Measurements from ENCODE around the gene AGBL1. TPM values are rescaled to one million over a fixed set of nuclear protein-coding genes. Genes with fewer than 3 reads are reported as not detected.

Gene AGBL1
- polyA plus RNA-seq, 2 of the 4 experiments (the other 2 are of a cell fraction) = not detected

DNA sequence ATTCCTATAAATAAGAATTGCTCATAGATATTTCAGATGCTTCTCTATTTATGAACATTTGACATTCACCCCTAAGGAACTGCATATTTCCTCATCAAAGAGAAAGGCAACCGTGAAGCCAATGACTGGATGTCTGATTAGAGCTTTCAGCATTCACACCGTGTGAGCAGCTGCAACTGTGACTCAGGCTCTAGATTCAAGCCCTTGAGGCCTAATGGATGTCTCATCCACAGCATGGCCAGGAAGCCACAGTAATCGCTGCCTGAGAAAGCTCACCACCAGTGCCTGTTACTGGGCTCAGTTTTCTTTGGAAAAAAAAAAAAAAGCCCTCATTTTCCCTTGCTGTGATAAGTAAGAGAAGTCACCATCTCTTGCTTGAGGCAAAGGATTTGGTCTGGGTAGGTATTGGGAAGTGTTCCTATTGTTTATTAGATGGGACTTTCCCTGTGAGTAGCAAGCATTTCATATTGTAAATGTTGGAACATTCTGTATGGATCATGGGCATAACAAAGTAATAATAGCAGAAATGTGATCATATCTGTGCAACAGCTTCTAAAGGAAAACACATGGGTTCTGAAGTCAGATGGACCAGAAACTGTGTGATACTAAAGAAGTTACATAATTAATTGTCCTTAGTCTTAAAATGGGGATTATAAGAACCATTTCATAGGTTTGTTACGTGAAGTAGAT, 783.7 kb downstream of the AGBL1 start:
- no peak overlapping the region for H3K27ac ChIP-seq
- ChIA-PET POLR2A (no interaction called here), CTCF (no interaction called here)
- no peak overlapping the region for H3K4me3 ChIP-seq
- DNase-seq (ENCODE audit: low read depth in 1 of 2, low spot score in 1 of 2) (no peak), ATAC-seq (no peak), FAIRE-seq (no peak)
- under 1% methylated on average over 4 of the region's 4 CpGs for WGBS (ENCODE audit: missing lambda C conversion rate)
- H3K4me2 ChIP-seq = no peak overlapping the region
- TF ChIP-seq JUN (IDR thresholded peaks at IDR 0.05) = no peak
- TF ChIP-seq, protein P1, sequence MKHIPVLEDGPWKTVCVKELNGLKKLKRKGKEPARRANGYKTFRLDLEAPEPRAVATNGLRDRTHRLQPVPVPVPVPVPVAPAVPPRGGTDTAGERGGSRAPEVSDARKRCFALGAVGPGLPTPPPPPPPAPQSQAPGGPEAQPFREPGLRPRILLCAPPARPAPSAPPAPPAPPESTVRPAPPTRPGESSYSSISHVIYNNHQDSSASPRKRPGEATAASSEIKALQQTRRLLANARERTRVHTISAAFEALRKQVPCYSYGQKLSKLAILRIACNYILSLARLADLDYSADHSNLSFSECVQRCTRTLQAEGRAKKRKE (CRISPR knock-in tag; IDR thresholded peaks at IDR 0.05; ENCODE audit: low read depth) = no peak
- TF ChIP-seq ZNF302 (CRISPR knock-in tag; IDR thresholded peaks at IDR 0.05) = no peak
- TF ChIP-seq, protein P2, sequence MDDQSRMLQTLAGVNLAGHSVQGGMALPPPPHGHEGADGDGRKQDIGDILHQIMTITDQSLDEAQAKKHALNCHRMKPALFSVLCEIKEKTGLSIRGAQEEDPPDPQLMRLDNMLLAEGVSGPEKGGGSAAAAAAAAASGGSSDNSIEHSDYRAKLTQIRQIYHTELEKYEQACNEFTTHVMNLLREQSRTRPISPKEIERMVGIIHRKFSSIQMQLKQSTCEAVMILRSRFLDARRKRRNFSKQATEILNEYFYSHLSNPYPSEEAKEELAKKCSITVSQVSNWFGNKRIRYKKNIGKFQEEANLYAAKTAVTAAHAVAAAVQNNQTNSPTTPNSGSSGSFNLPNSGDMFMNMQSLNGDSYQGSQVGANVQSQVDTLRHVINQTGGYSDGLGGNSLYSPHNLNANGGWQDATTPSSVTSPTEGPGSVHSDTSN (IDR thresholded peaks at IDR 0.05) = no peak
- no peak for TF ChIP-seq ZFP36 (IDR thresholded peaks at IDR 0.05; ENCODE audit: borderline replicate concordance, partially characterized antibody)
- H3K4me1 ChIP-seq = no peaks in the 10 kb centered on the region
- no peaks in the 10 kb centered on the region for H3K9me3 ChIP-seq

DNA sequence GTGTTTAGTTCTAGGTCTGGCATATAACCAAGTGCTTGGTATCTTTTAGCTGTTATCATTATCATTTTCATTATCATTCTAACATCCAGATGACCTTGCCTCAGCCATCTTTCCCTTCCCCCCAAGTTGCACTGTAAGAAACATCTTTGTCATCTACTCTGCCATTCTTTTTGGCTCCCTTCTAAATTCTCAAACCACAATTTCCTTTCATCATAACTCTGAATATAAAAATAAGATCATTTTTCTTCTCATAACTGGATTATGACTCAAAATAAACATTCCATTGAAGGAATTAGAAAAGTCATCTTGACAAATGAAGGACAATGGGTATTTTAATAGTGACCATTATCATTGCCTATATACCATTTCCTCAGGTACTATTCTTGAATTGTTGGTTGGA, 786.2 kb downstream of the AGBL1 start:
- no peak for ATAC-seq
- ChIA-PET CTCF (interaction anchor here (0.7 to 1.3 kb wide), 2 partner anchors 9 to 1792 kb away, joined by 3 to 4 read pairs; no protein-coding TSS in a partner anchor), POLR2A (no interaction called here)
- no peaks in the 10 kb centered on the region for H3K9me3 ChIP-seq
- H3K27ac ChIP-seq = no peak overlapping the region
- no peaks in the 10 kb centered on the region for H3K4me1 ChIP-seq
- no peak overlapping the region for H3K4me2 ChIP-seq
- no peak for TF ChIP-seq RFX5 (IDR thresholded peaks at IDR 0.05)
- TF ChIP-seq, protein P3, sequence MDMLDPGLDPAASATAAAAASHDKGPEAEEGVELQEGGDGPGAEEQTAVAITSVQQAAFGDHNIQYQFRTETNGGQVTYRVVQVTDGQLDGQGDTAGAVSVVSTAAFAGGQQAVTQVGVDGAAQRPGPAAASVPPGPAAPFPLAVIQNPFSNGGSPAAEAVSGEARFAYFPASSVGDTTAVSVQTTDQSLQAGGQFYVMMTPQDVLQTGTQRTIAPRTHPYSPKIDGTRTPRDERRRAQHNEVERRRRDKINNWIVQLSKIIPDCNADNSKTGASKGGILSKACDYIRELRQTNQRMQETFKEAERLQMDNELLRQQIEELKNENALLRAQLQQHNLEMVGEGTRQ (IDR thresholded peaks at IDR 0.05) = no peak
- H3K4me3 ChIP-seq = no peak overlapping the region
- FAIRE-seq = no peak
- no peak for DNase-seq (ENCODE audit: low read depth in 1 of 2, low spot score in 1 of 2)

DNA sequence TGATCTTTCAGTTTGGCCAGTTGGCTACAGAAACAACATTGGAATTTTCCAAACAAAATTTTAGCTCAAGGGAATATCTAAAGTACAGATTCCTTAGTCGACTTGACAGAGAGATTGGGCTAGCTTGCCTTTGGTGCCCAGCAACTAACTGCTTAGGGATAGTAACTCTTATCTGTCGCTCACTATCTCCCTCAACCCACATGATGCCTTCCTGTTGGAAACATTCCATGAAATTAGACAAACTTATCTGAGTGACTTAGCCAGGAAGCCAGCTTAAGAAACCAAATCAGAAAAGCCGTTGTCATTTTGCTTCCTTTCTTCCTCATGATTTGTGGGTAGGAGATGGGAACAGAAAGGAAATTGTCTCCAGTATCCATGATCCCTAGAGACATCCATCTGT, 791.2 kb downstream of the AGBL1 start:
- H3K4me2 ChIP-seq = no peak overlapping the region
- 2% methylated on average over 3 of the region's 3 CpGs for WGBS (ENCODE audit: missing lambda C conversion rate)
- no peak for FAIRE-seq
- H3K9me3 ChIP-seq = no peaks in the 10 kb centered on the region
- CTCF ChIA-PET = no interaction called here
- H3K4me1 ChIP-seq = no peaks in the 10 kb centered on the region
- H3K27ac ChIP-seq = no peak overlapping the region
- no peak for DNase-seq (ENCODE audit: low read depth in 1 of 2, low spot score in 1 of 2)
- POLR2A ChIA-PET = no interaction called here
- no peak overlapping the region for H3K4me3 ChIP-seq
- ATAC-seq = no peak
- TF ChIP-seq, protein P1 (CRISPR knock-in tag; IDR thresholded peaks at IDR 0.05; ENCODE audit: low read depth) = no peak
- TF ChIP-seq HOXA7 (CRISPR knock-in tag; IDR thresholded peaks at IDR 0.05) = no peak
- no peak for TF ChIP-seq CHD4 (IDR thresholded peaks at IDR 0.05; ENCODE audit: borderline replicate concordance)
- TF ChIP-seq NR3C1 (IDR thresholded peaks at IDR 0.05) = no peak
- TF ChIP-seq, protein P4, sequence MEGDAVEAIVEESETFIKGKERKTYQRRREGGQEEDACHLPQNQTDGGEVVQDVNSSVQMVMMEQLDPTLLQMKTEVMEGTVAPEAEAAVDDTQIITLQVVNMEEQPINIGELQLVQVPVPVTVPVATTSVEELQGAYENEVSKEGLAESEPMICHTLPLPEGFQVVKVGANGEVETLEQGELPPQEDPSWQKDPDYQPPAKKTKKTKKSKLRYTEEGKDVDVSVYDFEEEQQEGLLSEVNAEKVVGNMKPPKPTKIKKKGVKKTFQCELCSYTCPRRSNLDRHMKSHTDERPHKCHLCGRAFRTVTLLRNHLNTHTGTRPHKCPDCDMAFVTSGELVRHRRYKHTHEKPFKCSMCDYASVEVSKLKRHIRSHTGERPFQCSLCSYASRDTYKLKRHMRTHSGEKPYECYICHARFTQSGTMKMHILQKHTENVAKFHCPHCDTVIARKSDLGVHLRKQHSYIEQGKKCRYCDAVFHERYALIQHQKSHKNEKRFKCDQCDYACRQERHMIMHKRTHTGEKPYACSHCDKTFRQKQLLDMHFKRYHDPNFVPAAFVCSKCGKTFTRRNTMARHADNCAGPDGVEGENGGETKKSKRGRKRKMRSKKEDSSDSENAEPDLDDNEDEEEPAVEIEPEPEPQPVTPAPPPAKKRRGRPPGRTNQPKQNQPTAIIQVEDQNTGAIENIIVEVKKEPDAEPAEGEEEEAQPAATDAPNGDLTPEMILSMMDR (IDR thresholded peaks at IDR 0.05) = no peak
- no peak for TF ChIP-seq CHD2 (IDR thresholded peaks at IDR 0.05; ENCODE audit: low read length, partially characterized antibody)
- TF ChIP-seq MAZ (IDR thresholded peaks at IDR 0.05; ENCODE audit: borderline replicate concordance, low read depth, low read length) = no peak
- no peak for TF ChIP-seq TFCP2L1 (CRISPR knock-in tag; IDR thresholded peaks at IDR 0.05)
- no peak for TF ChIP-seq EP300 (IDR thresholded peaks at IDR 0.05)
- TF ChIP-seq NPAS2 (CRISPR knock-in tag; IDR thresholded peaks at IDR 0.05; ENCODE audit: borderline replicate concordance) = no peak
- TF ChIP-seq MYC (IDR thresholded peaks at IDR 0.05; ENCODE audit: borderline replicate concordance, low read length) = no peak
- no peak for TF ChIP-seq ZNF302 (CRISPR knock-in tag; IDR thresholded peaks at IDR 0.05)
- TF ChIP-seq RAD21 (conservative IDR thresholded peaks at IDR 0.05 in 1 of 2, IDR thresholded peaks at IDR 0.05 in 1 of 2) = no peak
- TF ChIP-seq ESRRA (IDR thresholded peaks at IDR 0.05; ENCODE audit: borderline replicate concordance, low read length) = no peak
- TF ChIP-seq, protein P5, sequence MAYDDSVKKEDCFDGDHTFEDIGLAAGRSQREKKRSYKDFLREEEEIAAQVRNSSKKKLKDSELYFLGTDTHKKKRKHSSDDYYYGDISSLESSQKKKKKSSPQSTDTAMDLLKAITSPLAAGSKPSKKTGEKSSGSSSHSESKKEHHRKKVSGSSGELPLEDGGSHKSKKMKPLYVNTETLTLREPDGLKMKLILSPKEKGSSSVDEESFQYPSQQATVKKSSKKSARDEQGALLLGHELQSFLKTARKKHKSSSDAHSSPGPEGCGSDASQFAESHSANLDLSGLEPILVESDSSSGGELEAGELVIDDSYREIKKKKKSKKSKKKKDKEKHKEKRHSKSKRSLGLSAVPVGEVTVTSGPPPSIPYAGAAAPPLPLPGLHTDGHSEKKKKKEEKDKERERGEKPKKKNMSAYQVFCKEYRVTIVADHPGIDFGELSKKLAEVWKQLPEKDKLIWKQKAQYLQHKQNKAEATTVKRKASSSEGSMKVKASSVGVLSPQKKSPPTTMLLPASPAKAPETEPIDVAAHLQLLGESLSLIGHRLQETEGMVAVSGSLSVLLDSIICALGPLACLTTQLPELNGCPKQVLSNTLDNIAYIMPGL (CRISPR knock-in tag; IDR thresholded peaks at IDR 0.05; ENCODE audit: borderline replicate concordance) = no peak
- TF ChIP-seq ZSCAN20 (CRISPR knock-in tag; IDR thresholded peaks at IDR 0.05) = no peak

Measured in A549 (cell line).